Endothelial cell of umbilical vein (primary cell): Measurements from ENCODE around the gene SLC25A1. TPM values are rescaled to one million over a fixed set of nuclear protein-coding genes. Genes with fewer than 3 reads are reported as not detected.

ENCODE experiments used
- BruUV-seq: library from RNA; stranded (reverse); fragments of 400-500 nt; replicated peaks from 2 replicates; lab custom pipeline; 2021; lab: Mats Ljungman, UMichigan
- CTCF ChIA-PET: fragments of 300-600, 350-600 bp; sonication (Branson Sonifier 250); formaldehyde crosslinking; loops from one replicate; lab custom pipeline; 2021; ENCODE audit warnings: antibody characterized with exemption, inconsistent platforms; lab: Charles Lee
- POLR2A ChIA-PET: fragments of 300-600, 350-600 bp; sonication (Branson Sonifier 250); formaldehyde crosslinking; loops from one replicate; lab custom pipeline; 2021; ENCODE audit warnings: antibody characterized with exemption, inconsistent platforms; lab: Charles Lee
- DNase-seq: peaks from one replicate; pipeline ENCODE4 v3.0.0-alpha.2; 2011; ENCODE audit warnings: low read depth, low spot score
- FAIRE-seq: peaks from 2 replicates; lab custom pipeline; 2011; peaks lifted over from hg19 to GRCh38; lab: Jason Lieb, UNC
- H2AFZ ChIP-seq: 2 replicates; pipeline ENCODE4 v1.6.0; 2012; ENCODE audit warnings: low read depth, low read length, control low read depth, inconsistent platforms
- H3K27ac ChIP-seq: 2 replicates; pipeline ENCODE4 v1.5.1; 2011; ENCODE audit warnings: low read depth, mild to moderate bottlenecking, control low read depth, low read length, moderate library complexity; ENCODE audit not compliant: insufficient read depth
- H3K27me3 ChIP-seq, 2 experiments: 2 replicates each; pipeline versions ENCODE4 v1.6.0 to v1.6.1; 2011; ENCODE audit warnings: low read length in 2 of 2, mixed read lengths in 1 of 2; ENCODE audit not compliant: control insufficient read depth in 2 of 2, insufficient read depth in 2 of 2
- H3K36me3 ChIP-seq, 2 experiments: 2 replicates in 1 of 2; 3 replicates in 1 of 2; pipeline ENCODE4 v1.5.1; 2011; ENCODE audit warnings: low read length in 2 of 2, mild to moderate bottlenecking in 1 of 2, moderate library complexity in 1 of 2; ENCODE audit not compliant: control insufficient read depth in 2 of 2, insufficient read depth in 2 of 2; ENCODE audit errors: extremely low read depth in 1 of 2
- H3K4me1 ChIP-seq: 3 replicates; pipeline ENCODE4 v1.5.1; 2011; ENCODE audit warnings: mild to moderate bottlenecking, low read length; ENCODE audit not compliant: control insufficient read depth, insufficient read depth; ENCODE audit errors: extremely low read depth
- H3K4me2 ChIP-seq: 2 replicates; pipeline ENCODE4 v1.6.1; 2011; ENCODE audit warnings: low read length, control low read depth, mixed read lengths; ENCODE audit not compliant: insufficient read depth
- H3K4me3 ChIP-seq, 3 experiments: fragments of 200-600 bp in 1 of 3; sonication (generic), shearing (Covaris generic) in 1 of 3; replicated peaks in 1 of 3; 2 replicates each; pipeline ENCODE4 v1.5.1; 2011 to 2016; ENCODE audit warnings: control low read depth in 3 of 3, low read length in 3 of 3, mild to moderate bottlenecking in 2 of 3, inconsistent platforms in 1 of 3, low read depth in 1 of 3, moderate library complexity in 1 of 3; ENCODE audit not compliant: insufficient read depth in 1 of 3
- H3K79me2 ChIP-seq: 2 replicates; pipeline ENCODE4 v1.6.0; 2012; ENCODE audit warnings: low read length, inconsistent platforms; ENCODE audit not compliant: control insufficient read depth, insufficient read depth
- H3K9ac ChIP-seq: replicated peaks from 2 replicates; pipeline ENCODE3; 2011; ENCODE audit warnings: low read length, control low read depth; ENCODE audit not compliant: insufficient read depth; ENCODE audit errors: extremely low read depth
- H3K9me1 ChIP-seq: replicated peaks from 3 replicates; pipeline ENCODE4 v1.6.0; 2011; ENCODE audit warnings: mild to moderate bottlenecking, low read length; ENCODE audit not compliant: control insufficient read depth, insufficient read depth; ENCODE audit errors: extremely low read depth
- H3K9me3 ChIP-seq: replicated peaks from 2 replicates; pipeline ENCODE4 v1.5.1; 2012; ENCODE audit warnings: low read length, inconsistent platforms; ENCODE audit not compliant: control insufficient read depth, insufficient read depth
- H4K20me1 ChIP-seq: replicated peaks from 2 replicates; pipeline ENCODE3; 2011; ENCODE audit warnings: mild to moderate bottlenecking, low read length; ENCODE audit not compliant: control insufficient read depth, insufficient read depth; ENCODE audit errors: extremely low read depth
- CTCF ChIP-seq, 2 donors: IDR thresholded peaks; 1 replicate in 1 of 2; 2 replicates in 1 of 2; pipeline ENCODE4 v1.5.1; 2011; ENCODE audit warnings: low read length in 2 of 2, mild to moderate bottlenecking in 2 of 2, moderate library complexity in 2 of 2, control low read depth in 1 of 2, inconsistent platforms in 1 of 2, low read depth in 1 of 2; ENCODE audit not compliant: insufficient read depth in 1 of 2; ENCODE audit errors: extremely low read depth in 1 of 2
- EZH2 ChIP-seq: IDR thresholded peaks from 2 replicates; pipeline ENCODE4 v1.6.1; 2012; ENCODE audit warnings: borderline replicate concordance, low read depth, mild to moderate bottlenecking, moderate library complexity, low read length, inconsistent platforms; ENCODE audit not compliant: severe bottlenecking
- FOS ChIP-seq: IDR thresholded peaks from 2 replicates; pipeline ENCODE4 v1.6.1; 2011; ENCODE audit warnings: mild to moderate bottlenecking, low read length, moderate library complexity, borderline replicate concordance; ENCODE audit not compliant: insufficient read depth
- GATA2 ChIP-seq: IDR thresholded peaks from 2 replicates; pipeline ENCODE4 v1.7.0; 2011; ENCODE audit warnings: low read depth, mild to moderate bottlenecking, moderate library complexity, mixed read lengths, low read length; ENCODE audit not compliant: insufficient read length, insufficient read depth
- JUN ChIP-seq: IDR thresholded peaks from 2 replicates; pipeline ENCODE4 v1.6.1; 2011; ENCODE audit warnings: borderline replicate concordance, low read depth; ENCODE audit not compliant: insufficient read length, insufficient read depth
- MAX ChIP-seq: IDR thresholded peaks from 2 replicates; pipeline ENCODE4 v1.6.1; 2011; ENCODE audit not compliant: insufficient read depth, insufficient read length
- MYC ChIP-seq: IDR thresholded peaks from one replicate; pipeline ENCODE4 v1.6.1; 2011; ENCODE audit warnings: mild to moderate bottlenecking, low read depth, low read length
- POLR2A ChIP-seq: IDR thresholded peaks from 2 replicates; pipeline ENCODE4 v1.6.1; 2012; ENCODE audit warnings: low read depth, mild to moderate bottlenecking, control low read depth, low read length
- POLR2AphosphoS5 ChIP-seq: IDR thresholded peaks from 2 replicates; pipeline ENCODE4 v1.6.1; 2012; ENCODE audit warnings: low read depth, mild to moderate bottlenecking, control low read depth, low read length, moderate library complexity; ENCODE audit not compliant: insufficient read depth
- dilution Hi-C: fragments of 300-500 bp; cut with MboI; formaldehyde crosslinking; loops from one replicate; pipeline ENCODE4 v1.15.0; 2019; ENCODE audit warnings: low sequenced_read_pairs; ENCODE audit not compliant: extremely low pct_ligation_motif_present
- intact Hi-C: fragments of 100-400 bp; cut with micrococcal nuclease; formaldehyde crosslinking; loops from one replicate; pipeline ENCODE4 v1.10.0; 2022
- polyA plus RNA-seq, 4 experiments: library from polyadenylated mRNA; depleted of rRNA in 3 of 4; stranded (reverse) in 3 of 4; unstranded in 1 of 4; fragments of >200 nt; gene quantifications; 2 replicates each; pipeline versions ENCODE4 v1.2.1 to v1.2.3, GENCODE V29; 2011 to 2012; ENCODE audit warnings: missing spikeins in 1 of 4
- total RNA-seq: library from RNA; stranded (reverse); gene quantifications from 2 replicates; pipeline ENCODE4 v1.2.3, GENCODE V29; 2021

SLC25A1 gene
- total and polyA plus RNA-seq, 2 donors (not counting 3 experiments of a cell fraction or from before 2014, with no cell fraction given), result 80.0 to 94.5 TPM

- Histone ChIP-seq H4K20me1 (no peaks in the 10 kb centered on the region), H3K4me1 (peaks cover 18% of the 10 kb centered on the region), H3K9ac (no peak overlapping the region), H3K27ac (no peak overlapping the region), H3K4me2 (peak overlapping the region; percentile 53), H2AFZ (peak overlapping the region; percentile 72), H3K79me2 (peaks cover 25% of the 10 kb centered on the region), H3K9me3 (no peaks in the 10 kb centered on the region), H3K9me1 (no peaks in the 10 kb centered on the region), H3K36me3 (no peaks in the 10 kb centered on the region), H3K27me3 (peaks cover 22 to 24% of the 10 kb centered on the region in 2 experiments), H3K4me3 (peak overlapping the region in 1 of 3 experiments; percentile 23)
- intact Hi-C loops (no loop called here), dilution Hi-C loops (no loop called here)
- peak; percentile 80 for TF ChIP-seq EZH2
- no peak for TF ChIP-seq POLR2AphosphoS5
- POLR2A ChIA-PET, result interaction anchor here (0.8 kb wide), 1 partner anchor 11 kb away, joined by 5 read pairs; no protein-coding TSS in a partner anchor
- no TSS peak for BruUV-seq
- FAIRE-seq, result no peak
- no peak for DNase-seq
- CTCF ChIA-PET, result interaction anchor here (0.7 to 1.2 kb wide), 4 partner anchors 10 to 18 kb away, joined by 3 read pairs; no protein-coding TSS in a partner anchor
These were observed 9.3 kb downstream of the SLC25A1 start for GRCh38 chr22:19169002-19169946.

GRCh38 chr22:19168088-19168890 is 10.2 kb downstream of the SLC25A1 start:
- intact Hi-C loops, result no loop called here
- Histone ChIP-seq H2AFZ (no peak overlapping the region), H3K79me2 (peaks cover 18% of the 10 kb centered on the region), H4K20me1 (no peaks in the 10 kb centered on the region), H3K9me1 (no peaks in the 10 kb centered on the region), H3K27me3 (peaks cover 22 to 24% of the 10 kb centered on the region in 2 experiments), H3K4me3 (no peak overlapping the region), H3K9me3 (no peaks in the 10 kb centered on the region), H3K27ac (no peak overlapping the region), H3K9ac (no peak overlapping the region), H3K4me2 (no peak overlapping the region), H3K36me3 (no peaks in the 10 kb centered on the region), H3K4me1 (peaks cover 17% of the 10 kb centered on the region)
- CTCF ChIA-PET, result interaction anchor here (1.2 kb wide), 1 partner anchor 10 kb away, joined by 3 read pairs; no protein-coding TSS in a partner anchor
- no peak for FAIRE-seq
- no TSS peak for BruUV-seq
- TF ChIP-seq FOS (no peak), POLR2A (no peak), CTCF (IDR thresholded peaks at IDR 0.05; ENCODE audit: extremely low read depth in 1 of 2, insufficient read depth in 1 of 2, low read depth in 1 of 2, low read length in 2 of 2) (no peak), MYC (no peak), MAX (no peak), POLR2AphosphoS5 (no peak), JUN (no peak), EZH2 (no peak), GATA2 (no peak)
- dilution Hi-C loops, result no loop called here
- POLR2A ChIA-PET, result interaction anchor here (0.5 to 0.8 kb wide), 2 partner anchors 10 to 493 kb away, joined by 5 read pairs; no protein-coding TSS in a partner anchor
- no peak for DNase-seq
